ELR (cell line): ENCODE results near the gene BCL2L12.

Experiments used
- DNase-seq: peaks from one replicate; pipeline ENCODE4 v3.0.0-alpha.2; 2015; ENCODE audit warnings: low read depth

BCL2L12 gene

DNA sequence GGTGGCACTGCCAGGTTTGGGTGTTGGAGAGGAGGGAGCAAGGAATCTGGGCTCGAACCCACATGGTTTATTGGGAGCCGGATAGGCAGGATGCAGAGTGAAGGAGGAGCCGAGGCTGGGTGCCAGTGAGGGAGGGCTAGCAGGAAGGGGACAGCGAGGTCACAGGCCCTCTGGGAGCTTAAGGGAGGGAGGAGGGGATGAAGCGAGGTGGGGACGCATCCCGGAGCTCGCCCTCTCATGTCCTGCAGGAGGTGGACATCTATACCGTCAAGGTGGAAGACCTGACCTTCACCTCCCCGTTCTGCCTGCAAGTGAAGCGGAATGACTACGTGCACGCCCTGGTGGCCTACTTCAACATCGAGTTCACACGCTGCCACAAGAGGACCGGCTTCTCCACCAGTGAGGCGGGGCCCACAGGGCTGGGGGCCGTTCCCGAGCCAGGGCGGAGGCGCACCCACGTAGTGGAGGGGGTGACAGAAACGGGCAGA, 20.2 kb downstream of the BCL2L12 start:
- DNase-seq = no peak

GRCh38 chr19:49686503-49687088, 20.9 kb downstream of the BCL2L12 start:
- DNase-seq = no peak

- DNase-seq = no peak
Observed at GRCh38 chr19:49687150-49687549, 21.4 kb downstream of the BCL2L12 start.

- DNase-seq = peak; percentile 64
Observed at GRCh38 chr19:49687566-49688316, 22.0 kb downstream of the BCL2L12 start.

DNA sequence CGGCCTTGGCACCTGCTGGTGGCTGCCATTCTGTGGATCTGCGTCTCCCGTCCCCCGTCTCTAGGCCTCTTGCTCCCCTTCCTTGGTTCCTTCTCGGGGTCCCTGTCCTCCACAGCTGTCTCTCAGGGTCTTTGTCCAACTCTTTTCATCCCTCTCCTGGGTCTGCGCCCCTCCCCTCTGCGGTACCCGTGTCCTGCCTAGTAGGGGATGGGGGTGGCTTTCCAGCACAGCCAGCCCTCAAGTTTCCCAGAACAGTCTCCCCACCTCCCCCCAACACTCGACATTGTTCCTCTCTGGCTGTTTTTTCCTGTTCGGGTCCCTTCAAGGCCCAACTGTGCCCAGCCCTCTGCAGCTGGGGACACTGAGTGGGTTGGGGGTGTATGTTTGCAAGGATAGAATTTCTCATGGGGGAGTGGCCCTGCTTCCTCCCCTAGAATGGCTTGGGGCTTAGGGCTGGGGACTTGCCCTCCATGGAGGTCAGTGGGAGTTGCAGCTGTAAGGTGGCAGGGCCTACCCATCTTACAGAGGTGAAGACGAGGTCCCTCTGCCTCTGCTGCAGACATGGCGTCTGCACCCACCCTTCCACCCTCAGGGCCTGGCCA, 22.9 kb downstream of the BCL2L12 start:
- DNase-seq = no peak

GRCh38 chr19:49689133-49690078, 23.7 kb downstream of the BCL2L12 start, which contains the start of gene ADM5:
TSS of gene ADM5 (plus strand) at chr19:49689594. CDS start at chr19:49689838, 244 bp downstream.
- DNase-seq = peak; percentile 51

- peak; percentile 45 for DNase-seq
Observed at GRCh38 chr19:49690079-49690655, 24.4 kb downstream of the BCL2L12 start.

GRCh38 chr19:49690656-49691242, 25.0 kb downstream of the BCL2L12 start, which contains the start of gene CPT1C:
TSS of gene CPT1C (plus strand) at chr19:49691116. CDS start at chr19:49692253, 1,137 bp downstream.
- peak; percentile 91 for DNase-seq

GRCh38 chr19:49691243-49692146, 25.8 kb downstream of the BCL2L12 start:
- DNase-seq = peak; percentile 83

- DNase-seq = no peak
Observed at GRCh38 chr19:49692147-49692506, 26.4 kb downstream of the BCL2L12 start.

DNA sequence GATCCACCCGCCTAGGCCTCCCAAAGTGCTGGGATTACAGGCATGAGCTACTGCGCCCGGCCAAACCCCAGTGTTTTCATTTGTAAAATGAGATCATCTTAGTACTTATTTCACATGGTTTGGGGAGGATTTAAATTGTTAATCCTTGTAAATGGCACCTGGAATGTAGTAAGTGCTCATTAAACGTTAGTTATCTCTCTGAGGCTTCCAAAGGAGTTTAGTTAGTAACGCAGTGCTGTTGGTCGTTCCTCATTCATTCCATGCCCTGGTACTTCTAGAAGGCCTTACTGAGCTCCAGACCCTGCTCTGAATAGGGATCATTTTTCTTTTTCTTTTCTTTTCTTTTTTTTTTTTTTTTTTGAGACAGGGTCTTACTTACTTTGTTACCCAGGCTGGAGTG, 30.4 kb downstream of the BCL2L12 start:
- no peak for DNase-seq

GRCh38 chr19:49696865-49697264, 31.1 kb downstream of the BCL2L12 start:
- no peak for DNase-seq

DNA sequence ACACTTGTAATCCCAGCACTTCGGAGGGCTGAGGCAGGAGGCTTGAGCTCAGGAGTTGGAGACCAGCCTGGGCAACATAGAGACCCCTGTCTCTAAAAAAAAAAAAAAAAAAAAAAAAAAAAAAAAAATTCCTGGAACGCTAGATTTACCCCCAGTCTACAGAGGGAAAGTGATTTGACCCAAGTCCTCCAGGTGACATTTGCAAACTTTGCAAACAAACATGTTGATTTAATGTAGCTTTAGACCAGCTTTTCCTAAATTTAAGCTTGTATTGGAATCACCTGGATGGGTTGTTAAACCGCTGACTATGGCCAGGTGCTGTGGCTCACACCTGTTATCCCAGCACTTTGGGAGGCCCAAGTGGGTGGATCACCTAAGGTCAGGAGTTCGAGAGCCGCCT, 33.6 kb downstream of the BCL2L12 start:
- DNase-seq = no peak

DNA sequence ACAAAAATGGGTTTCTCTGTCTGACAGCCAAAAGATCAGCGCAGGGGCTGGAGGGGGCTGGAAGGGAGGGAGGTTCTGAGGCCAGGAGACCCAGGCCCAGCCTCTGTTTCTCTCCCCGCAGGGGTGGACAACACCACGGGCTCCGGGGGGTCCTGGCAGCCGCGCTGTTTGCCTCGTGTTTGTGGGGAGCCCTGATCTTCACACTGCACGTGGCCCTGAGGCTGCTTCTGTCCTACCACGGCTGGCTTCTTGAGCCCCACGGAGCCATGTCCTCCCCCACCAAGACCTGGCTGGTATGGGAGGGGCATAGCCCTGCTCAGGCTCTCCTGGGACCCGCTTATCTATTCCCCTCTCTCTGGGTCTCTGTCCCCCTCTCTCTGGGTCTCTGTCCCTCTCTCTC, 34.8 kb downstream of the BCL2L12 start:
- no peak for DNase-seq

DNA sequence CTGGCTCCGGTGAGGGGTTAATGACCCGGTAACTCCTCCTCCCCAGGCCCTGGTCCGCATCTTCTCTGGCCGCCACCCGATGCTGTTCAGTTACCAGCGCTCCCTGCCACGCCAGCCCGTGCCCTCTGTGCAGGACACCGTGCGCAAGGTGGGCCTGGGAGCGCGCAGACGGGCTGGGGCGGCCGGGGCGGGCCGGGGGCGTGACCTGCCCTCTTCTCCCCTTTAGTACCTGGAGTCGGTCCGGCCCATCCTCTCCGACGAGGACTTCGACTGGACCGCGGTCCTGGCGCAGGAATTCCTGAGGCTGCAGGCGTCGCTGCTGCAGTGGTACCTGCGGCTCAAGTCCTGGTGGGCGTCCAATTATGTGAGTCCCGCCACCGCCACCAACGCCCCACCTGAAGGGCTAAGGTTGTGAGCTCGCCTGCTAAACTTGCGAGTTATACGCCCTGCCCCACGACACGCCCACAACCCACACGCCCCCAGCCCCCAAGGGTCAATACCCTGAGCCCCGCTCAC, 35.6 kb downstream of the BCL2L12 start:
- DNase-seq = no peak

GRCh38 chr19:49704888-49705642, 39.3 kb downstream of the BCL2L12 start:
- no peak for DNase-seq

DNA sequence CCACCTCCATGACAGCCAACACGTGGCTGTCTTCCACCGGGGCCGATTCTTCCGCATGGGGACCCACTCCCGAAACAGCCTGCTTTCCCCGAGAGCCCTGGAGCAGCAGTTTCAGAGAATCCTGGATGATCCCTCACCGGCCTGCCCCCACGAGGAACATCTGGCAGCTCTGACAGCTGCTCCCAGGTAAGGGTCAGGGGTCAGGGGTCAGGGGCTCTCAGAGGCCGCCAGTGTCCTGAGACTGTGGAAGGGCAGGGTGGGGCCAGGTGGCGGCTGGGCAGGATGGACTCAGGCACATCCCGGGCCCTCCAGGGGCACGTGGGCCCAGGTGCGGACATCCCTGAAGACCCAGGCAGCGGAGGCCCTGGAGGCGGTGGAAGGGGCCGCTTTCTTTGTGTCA, 40.2 kb downstream of the BCL2L12 start:
- DNase-seq = no peak

DNA sequence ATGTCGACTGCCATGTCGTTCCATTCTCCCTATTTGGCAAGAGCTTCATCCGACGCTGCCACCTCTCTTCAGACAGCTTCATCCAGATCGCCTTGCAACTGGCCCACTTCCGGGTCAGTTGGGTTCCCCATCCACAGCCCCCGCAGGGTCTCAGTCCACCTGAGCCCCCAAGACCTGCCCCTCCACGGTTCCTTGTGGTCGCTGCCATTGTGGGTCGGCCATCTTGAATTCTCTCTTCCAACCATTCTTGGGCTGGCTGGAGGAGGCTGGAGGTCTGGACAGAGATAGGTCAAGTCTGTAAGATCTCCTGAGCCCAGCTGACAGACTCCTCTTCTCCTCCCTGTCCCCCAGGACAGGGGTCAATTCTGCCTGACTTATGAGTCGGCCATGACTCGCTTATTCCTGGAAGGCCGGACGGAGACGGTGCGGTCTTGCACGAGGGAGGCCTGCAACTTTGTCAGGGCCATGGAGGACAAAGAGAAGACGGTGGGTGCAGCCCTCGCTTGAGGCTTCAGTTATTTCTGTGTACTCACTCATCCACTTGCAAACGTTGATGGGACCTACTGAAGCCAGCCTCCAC, 44.7 kb downstream of the BCL2L12 start:
- peak; percentile 84 for DNase-seq

- peak; percentile 94 for DNase-seq
Observed at GRCh38 chr19:49712397-49712859, 46.7 kb downstream of the BCL2L12 start.
